Measurements from ENCODE around the gene MARCHF9. TPM values are rescaled to one million over a fixed set of nuclear protein-coding genes. Genes with fewer than 3 reads are reported as not detected.

MARCHF9 gene
- total and polyA plus RNA-seq, 4 donors, result 4.8 to 29.9 (median 14.0) TPM

DNA sequence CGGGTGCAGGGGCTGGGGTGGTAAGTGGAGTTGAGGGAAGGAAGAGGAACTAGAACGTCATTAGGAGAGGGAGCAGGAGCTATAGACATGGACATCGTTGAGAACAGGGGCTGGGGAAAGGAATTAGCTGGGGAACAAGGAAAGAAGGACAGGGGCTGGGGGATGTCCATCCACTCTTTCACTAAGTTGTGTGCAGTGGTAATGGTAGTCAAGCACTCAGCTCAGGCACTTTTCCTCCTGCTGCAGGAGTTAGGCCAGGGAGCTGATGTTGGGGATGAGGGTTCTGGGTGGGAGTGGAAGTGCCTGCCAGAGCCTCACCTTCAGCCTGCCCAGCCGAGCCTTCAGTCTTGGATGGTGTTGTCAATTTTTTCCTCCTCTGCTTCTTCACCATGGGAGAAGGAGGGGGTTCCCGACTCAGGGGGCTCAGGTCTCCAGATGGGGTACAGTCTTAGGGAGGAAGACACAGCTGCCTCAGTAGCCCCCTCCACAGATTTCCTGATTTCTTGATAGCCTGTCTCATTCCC is 25.5 kb upstream of the MARCHF9 start:
- ATAC-seq (ENCODE audit: low FRiP score), result no peak
- Histone ChIP-seq H3K27ac (ENCODE audit: low read depth in 1 of 2, low read length in 2 of 2) (no peak overlapping the region), H3K9me3 (ENCODE audit: control insufficient read depth, low read length) (no peaks in the 10 kb centered on the region), H3K4me1 (ENCODE audit: control insufficient read depth in 1 of 2, insufficient read depth in 2 of 2, low read length in 2 of 2) (no peaks in the 10 kb centered on the region), H3K36me3 (ENCODE audit: control insufficient read depth in 1 of 2, insufficient read depth in 2 of 2, low read length in 1 of 2) (no peaks in the 10 kb centered on the region), H3K4me3 (ENCODE audit: low read length in 2 of 2) (no peak overlapping the region), H3K27me3 (ENCODE audit: control insufficient read depth in 1 of 2, insufficient read depth in 2 of 2, low read length in 1 of 2) (no peaks in the 10 kb centered on the region)
- WGBS, 2 donors, result 41 to 49% methylated on average over 5 of the region's 5 CpGs
- no peak for DNase-seq
- intact Hi-C loops (cut with DNase I), result no loop called here

DNA sequence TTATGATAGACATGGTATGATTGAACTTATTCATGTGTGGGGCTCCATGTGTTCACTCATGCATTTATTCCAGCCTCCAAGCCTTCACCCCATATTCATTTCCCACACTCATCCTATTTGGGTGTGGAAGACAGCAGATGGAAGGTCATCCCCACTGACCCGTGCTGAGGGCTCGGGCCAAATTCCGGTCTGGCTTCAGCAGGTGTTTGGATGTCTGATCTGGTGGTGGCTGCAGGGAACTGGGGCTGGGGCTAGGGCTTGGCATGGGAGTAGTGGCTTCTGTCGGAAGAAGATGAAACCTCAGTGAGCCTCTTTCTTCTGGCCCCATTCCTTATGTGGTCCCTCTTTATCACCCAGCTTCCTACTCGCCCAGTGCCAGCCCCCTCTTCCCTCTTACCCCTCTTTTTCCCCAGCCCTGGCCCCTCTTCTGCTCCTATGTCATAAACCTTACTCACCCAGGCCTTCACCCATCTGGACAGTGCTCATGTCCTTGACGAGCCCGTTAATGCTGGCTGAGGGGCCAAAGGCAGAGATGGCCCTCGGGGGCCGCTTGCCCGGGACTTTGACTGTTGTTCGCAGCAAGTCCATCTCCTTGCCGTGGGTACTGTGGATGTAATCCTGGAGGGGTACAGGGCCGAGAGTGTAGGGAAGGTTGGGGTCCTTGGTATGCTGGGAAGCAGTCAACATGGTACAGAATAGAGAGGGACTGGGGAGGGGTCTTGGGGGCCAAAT is 24.4 kb upstream of the MARCHF9 start:
- DNase-seq (no peak), ATAC-seq (ENCODE audit: low FRiP score) (no peak)
- Histone ChIP-seq H3K4me1 (ENCODE audit: control insufficient read depth in 1 of 2, insufficient read depth in 2 of 2, low read length in 2 of 2) (no peaks in the 10 kb centered on the region), H3K27ac (ENCODE audit: low read depth in 1 of 2, low read length in 2 of 2) (no peak overlapping the region), H3K4me3 (ENCODE audit: low read length in 2 of 2) (no peak overlapping the region), H3K36me3 (ENCODE audit: control insufficient read depth in 1 of 2, insufficient read depth in 2 of 2, low read length in 1 of 2) (no peaks in the 10 kb centered on the region), H3K27me3 (ENCODE audit: control insufficient read depth in 1 of 2, insufficient read depth in 2 of 2, low read length in 1 of 2) (no peaks in the 10 kb centered on the region), H3K9me3 (ENCODE audit: control insufficient read depth, low read length) (no peaks in the 10 kb centered on the region)
- intact Hi-C loops (cut with DNase I), result no loop called here
- WGBS, 2 donors, result 76 to 78% methylated on average over 13 of the region's 13 CpGs

DNA sequence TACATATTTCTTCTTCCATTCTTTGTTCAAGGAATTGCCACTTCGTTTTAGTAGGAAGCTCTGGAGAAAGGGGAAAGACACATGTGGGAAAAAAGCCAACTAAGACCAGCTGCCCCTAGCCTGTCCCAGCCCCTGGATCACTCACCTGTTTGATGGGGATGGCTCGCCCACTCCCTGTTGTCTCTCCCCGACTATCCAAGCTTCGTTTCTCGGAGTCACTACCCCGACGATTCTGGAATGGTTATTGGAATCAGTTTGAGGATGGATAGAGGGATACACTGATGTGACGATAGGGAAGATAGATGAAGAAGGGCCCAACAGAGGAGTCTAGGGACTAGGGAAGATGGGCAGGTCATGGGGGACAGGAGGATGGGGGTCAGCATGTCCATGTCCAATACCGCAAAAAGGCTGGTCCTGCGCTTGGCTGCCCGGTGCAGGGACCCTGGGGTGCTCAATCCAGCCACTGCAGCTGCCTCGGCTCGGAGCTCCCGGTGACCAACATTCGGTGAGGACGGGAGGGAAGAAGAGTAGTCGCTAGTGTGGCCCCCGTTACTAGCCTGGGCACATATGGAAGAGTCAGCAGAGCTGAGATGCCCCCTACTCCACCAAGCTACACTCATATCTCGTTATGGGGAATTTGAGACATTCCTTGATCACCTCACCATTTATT is 23.4 kb upstream of the MARCHF9 start:
- Histone ChIP-seq H3K27me3 (ENCODE audit: control insufficient read depth in 1 of 2, insufficient read depth in 2 of 2, low read length in 1 of 2) (no peaks in the 10 kb centered on the region), H3K4me1 (ENCODE audit: control insufficient read depth in 1 of 2, insufficient read depth in 2 of 2, low read length in 2 of 2) (no peaks in the 10 kb centered on the region)

DNA sequence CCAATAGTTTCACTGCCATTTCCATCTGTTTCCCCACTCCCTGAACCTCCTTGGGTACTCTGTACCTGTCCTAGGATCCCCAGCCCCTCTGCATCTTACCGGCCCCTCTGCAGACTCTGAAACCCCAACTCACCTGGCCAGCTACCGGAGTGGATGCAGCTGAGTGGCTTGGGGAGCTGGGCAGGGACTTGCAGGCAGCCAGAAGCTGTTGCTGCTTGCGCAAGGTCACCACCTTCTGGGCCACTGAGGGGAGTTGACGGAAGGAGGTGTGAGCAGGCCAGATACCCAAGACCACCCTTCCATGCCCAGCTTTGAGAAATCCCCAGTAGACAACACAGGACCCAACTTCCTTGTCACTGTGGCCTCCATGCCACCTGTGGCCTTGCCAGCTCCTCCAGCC is 22.6 kb upstream of the MARCHF9 start:
- 63 to 69% methylated on average over 4 of the region's 4 CpGs for WGBS, 2 donors
- intact Hi-C loops (cut with DNase I), result no loop called here

More for the DNA sequence above, 23.4 kb upstream of the MARCHF9 start:
- Histone ChIP-seq H3K9me3 (ENCODE audit: control insufficient read depth, low read length) (no peaks in the 10 kb centered on the region), H3K36me3 (ENCODE audit: control insufficient read depth in 1 of 2, insufficient read depth in 2 of 2, low read length in 1 of 2) (no peaks in the 10 kb centered on the region), H3K4me3 (ENCODE audit: low read length in 2 of 2) (no peak overlapping the region), H3K27ac (ENCODE audit: low read depth in 1 of 2, low read length in 2 of 2) (no peak overlapping the region)
- DNase-seq (no peak), ATAC-seq (ENCODE audit: low FRiP score) (no peak)
- 74 to 81% methylated on average over 19 of the region's 19 CpGs for WGBS, 2 donors
- intact Hi-C loops (cut with DNase I), result no loop called here

DNA sequence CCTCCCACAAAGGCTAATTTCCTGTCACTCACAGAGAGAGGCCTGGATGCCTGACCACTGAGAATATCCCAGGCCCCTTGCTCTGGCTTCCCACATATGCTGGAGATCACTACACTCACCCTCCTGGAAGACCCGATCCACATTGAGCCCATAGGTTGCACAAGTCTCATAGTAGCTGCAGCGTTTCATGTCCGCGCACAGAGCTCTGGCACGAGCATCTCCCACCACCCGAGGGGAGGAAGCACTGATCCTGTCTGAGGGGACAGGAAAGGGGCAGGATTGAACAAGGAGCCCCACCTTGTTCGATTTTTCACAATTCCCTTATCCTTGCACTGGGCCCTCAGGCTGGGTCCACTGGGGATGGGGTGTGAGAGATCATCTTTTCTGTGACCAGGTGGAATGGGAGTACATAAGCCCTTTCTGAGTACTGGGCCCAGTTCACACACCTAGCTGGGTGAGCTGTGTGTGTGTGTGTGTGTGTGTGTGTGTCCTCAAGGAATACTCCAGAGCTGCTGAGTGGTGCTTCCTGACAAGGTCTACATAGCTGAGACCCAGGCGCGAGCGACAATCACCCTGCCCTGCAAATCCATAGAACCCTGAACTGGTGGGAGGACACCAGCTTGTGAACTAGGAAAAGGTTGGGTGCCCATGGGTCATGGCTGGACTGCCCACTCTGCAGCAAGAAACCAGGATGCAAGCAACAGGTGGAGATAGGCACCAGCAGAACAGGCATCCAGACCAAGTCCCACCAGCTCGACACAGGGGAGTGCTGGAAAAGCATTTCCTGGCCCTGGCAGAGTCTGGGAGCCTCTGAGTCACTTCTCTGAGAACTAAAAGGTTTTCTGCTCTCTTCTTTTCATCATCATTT is 21.9 kb upstream of the MARCHF9 start:
- no peak overlapping the region for H3K27ac ChIP-seq (ENCODE audit: low read depth in 1 of 2, low read length in 2 of 2)
- intact Hi-C loops (cut with DNase I), result no loop called here
- H3K9me3 ChIP-seq (ENCODE audit: control insufficient read depth, low read length), result no peaks in the 10 kb centered on the region
- H3K4me3 ChIP-seq (ENCODE audit: low read length in 2 of 2), result no peak overlapping the region
- no peaks in the 10 kb centered on the region for H3K27me3 ChIP-seq (ENCODE audit: control insufficient read depth in 1 of 2, insufficient read depth in 2 of 2, low read length in 1 of 2)
- DNase-seq, result no peak
- H3K36me3 ChIP-seq (ENCODE audit: control insufficient read depth in 1 of 2, insufficient read depth in 2 of 2, low read length in 1 of 2), result no peaks in the 10 kb centered on the region
- ATAC-seq (ENCODE audit: low FRiP score), result no peak
- H3K4me1 ChIP-seq (ENCODE audit: control insufficient read depth in 1 of 2, insufficient read depth in 2 of 2, low read length in 2 of 2), result no peaks in the 10 kb centered on the region
- 79 to 84% methylated on average over 11 of the region's 11 CpGs for WGBS, 2 donors

More for the DNA sequence above, 22.6 kb upstream of the MARCHF9 start:
- H3K4me1 ChIP-seq (ENCODE audit: control insufficient read depth in 1 of 2, insufficient read depth in 2 of 2, low read length in 2 of 2), result no peaks in the 10 kb centered on the region
- H3K27ac ChIP-seq (ENCODE audit: low read depth in 1 of 2, low read length in 2 of 2), result no peak overlapping the region
- no peaks in the 10 kb centered on the region for H3K36me3 ChIP-seq (ENCODE audit: control insufficient read depth in 1 of 2, insufficient read depth in 2 of 2, low read length in 1 of 2)
- ATAC-seq (ENCODE audit: low FRiP score), result no peak
- H3K9me3 ChIP-seq (ENCODE audit: control insufficient read depth, low read length), result no peaks in the 10 kb centered on the region
- no peak for DNase-seq
- H3K4me3 ChIP-seq (ENCODE audit: low read length in 2 of 2), result no peak overlapping the region
- H3K27me3 ChIP-seq (ENCODE audit: control insufficient read depth in 1 of 2, insufficient read depth in 2 of 2, low read length in 1 of 2), result no peaks in the 10 kb centered on the region

DNA sequence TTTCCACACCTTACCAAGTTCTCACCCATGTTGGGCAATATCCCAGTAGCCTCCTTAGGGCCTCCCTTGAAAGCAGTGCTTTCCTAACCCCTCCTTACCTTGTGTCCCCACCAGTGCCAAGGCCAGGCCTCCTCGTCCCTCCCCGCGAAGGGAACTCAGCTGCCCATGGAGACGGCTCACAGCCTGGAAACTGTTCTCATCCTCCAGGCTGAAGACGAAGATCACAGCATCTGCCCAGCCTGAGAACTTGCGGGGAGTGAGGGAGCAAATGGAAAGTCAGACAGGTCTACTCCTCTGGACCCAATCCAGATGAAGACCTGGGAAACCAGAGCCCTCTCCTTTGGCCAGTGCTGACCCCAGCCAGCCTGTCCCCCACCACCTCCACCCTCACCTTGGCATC is 21.0 kb upstream of the MARCHF9 start:
- intact Hi-C loops (cut with DNase I), result no loop called here
- H3K4me3 ChIP-seq (ENCODE audit: low read length in 2 of 2), result no peak overlapping the region
- H3K27me3 ChIP-seq (ENCODE audit: control insufficient read depth in 1 of 2, insufficient read depth in 2 of 2, low read length in 1 of 2), result no peaks in the 10 kb centered on the region
- H3K4me1 ChIP-seq (ENCODE audit: control insufficient read depth in 1 of 2, insufficient read depth in 2 of 2, low read length in 2 of 2), result no peaks in the 10 kb centered on the region
- no peak for ATAC-seq (ENCODE audit: low FRiP score)
- 64 to 74% methylated on average over 6 of the region's 6 CpGs for WGBS, 2 donors
- H3K36me3 ChIP-seq (ENCODE audit: control insufficient read depth in 1 of 2, insufficient read depth in 2 of 2, low read length in 1 of 2), result no peaks in the 10 kb centered on the region
- H3K27ac ChIP-seq (ENCODE audit: low read depth in 1 of 2, low read length in 2 of 2), result no peak overlapping the region
- no peaks in the 10 kb centered on the region for H3K9me3 ChIP-seq (ENCODE audit: control insufficient read depth, low read length)
- DNase-seq, result no peak

DNA sequence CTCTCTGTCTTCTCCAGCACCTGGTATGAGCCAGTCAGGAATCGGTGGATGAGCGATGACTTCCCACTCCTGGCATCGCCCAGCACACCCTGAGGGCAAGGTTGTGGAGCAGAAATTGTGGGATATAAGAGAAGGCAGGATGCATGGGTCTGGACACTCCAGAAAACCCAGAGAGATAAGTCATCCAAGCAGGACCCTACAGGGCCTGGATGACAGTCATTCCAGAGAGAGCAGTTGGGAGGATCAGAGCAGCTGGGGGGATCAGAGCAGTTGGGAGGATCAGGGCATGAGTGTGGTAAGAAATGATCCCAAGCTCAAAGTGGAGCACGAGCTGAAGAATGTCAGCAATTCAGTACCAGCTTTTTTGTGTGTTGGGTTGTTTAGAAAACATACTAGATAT is 20.3 kb upstream of the MARCHF9 start:
- ATAC-seq (ENCODE audit: low FRiP score) (no peak), DNase-seq (no peak)
- H3K27me3 ChIP-seq (ENCODE audit: control insufficient read depth in 1 of 2, insufficient read depth in 2 of 2, low read length in 1 of 2), result no peaks in the 10 kb centered on the region
- intact Hi-C loops (cut with DNase I), result no loop called here
- no peaks in the 10 kb centered on the region for H3K9me3 ChIP-seq (ENCODE audit: control insufficient read depth, low read length)
- no peaks in the 10 kb centered on the region for H3K36me3 ChIP-seq (ENCODE audit: control insufficient read depth in 1 of 2, insufficient read depth in 2 of 2, low read length in 1 of 2)
- H3K4me1 ChIP-seq (ENCODE audit: control insufficient read depth in 1 of 2, insufficient read depth in 2 of 2, low read length in 2 of 2), result no peaks in the 10 kb centered on the region
- WGBS, 2 donors, result 76 to 89% methylated on average over 4 of the region's 4 CpGs
- no peak overlapping the region for H3K4me3 ChIP-seq (ENCODE audit: low read length in 2 of 2)
- no peak overlapping the region for H3K27ac ChIP-seq (ENCODE audit: low read depth in 1 of 2, low read length in 2 of 2)

DNA sequence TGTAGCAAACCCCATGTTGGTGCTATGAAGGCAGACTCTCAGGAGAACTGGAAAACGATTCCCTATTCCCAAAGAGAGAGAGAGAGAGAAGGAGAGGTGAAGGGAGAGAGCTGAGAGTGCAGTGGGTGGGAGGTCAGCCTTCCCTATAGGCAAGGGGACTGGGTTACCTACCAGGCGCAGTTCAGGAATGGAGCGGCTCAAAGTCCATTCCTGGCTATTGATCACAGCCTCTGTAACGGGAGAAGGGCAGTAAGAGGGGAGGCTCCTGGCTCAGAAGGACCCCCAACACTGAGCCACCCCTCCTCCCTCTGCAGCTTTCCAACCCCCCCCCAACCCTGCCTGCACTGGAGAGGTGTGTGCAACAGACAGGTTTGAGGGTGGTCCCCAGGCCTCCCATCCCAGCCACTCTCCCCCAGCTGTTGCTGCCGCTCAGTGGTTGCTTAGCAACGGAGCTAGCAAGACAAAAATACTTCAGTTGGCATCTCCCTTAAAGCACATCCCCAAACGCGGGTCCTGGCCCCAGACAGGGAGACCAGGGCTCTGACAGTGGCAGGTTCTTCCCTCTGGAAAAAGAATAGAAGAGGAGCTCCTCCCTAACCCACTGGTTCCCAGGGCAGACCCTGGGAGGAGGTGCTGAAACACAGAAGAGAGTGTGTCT is 19.6 kb upstream of the MARCHF9 start:
- intact Hi-C loops (cut with DNase I), result no loop called here

More for the DNA sequence above, 19.6 kb upstream of the MARCHF9 start:
- no peak for DNase-seq
- Histone ChIP-seq H3K27ac (ENCODE audit: low read depth in 1 of 2, low read length in 2 of 2) (no peak overlapping the region), H3K4me3 (ENCODE audit: low read length in 2 of 2) (no peak overlapping the region), H3K9me3 (ENCODE audit: control insufficient read depth, low read length) (no peaks in the 10 kb centered on the region), H3K27me3 (ENCODE audit: control insufficient read depth in 1 of 2, insufficient read depth in 2 of 2, low read length in 1 of 2) (no peaks in the 10 kb centered on the region), H3K36me3 (ENCODE audit: control insufficient read depth in 1 of 2, insufficient read depth in 2 of 2, low read length in 1 of 2) (no peaks in the 10 kb centered on the region), H3K4me1 (ENCODE audit: control insufficient read depth in 1 of 2, insufficient read depth in 2 of 2, low read length in 2 of 2) (no peaks in the 10 kb centered on the region)
- ATAC-seq (ENCODE audit: low FRiP score), result no peak
- 13 to 14% methylated on average over 8 of the region's 8 CpGs for WGBS, 2 donors

Data from aorta (tissue), 5 donors.